Measurements from ENCODE around the gene PARVB. TPM values are rescaled to one million over a fixed set of nuclear protein-coding genes. Genes with fewer than 3 reads are reported as not detected.

PARVB gene
- total and polyA plus RNA-seq, 2 of the 8 experiments (the other 6 are each of a cell fraction or from before 2014, with no cell fraction given): 14.5 to 18.6 TPM

DNA sequence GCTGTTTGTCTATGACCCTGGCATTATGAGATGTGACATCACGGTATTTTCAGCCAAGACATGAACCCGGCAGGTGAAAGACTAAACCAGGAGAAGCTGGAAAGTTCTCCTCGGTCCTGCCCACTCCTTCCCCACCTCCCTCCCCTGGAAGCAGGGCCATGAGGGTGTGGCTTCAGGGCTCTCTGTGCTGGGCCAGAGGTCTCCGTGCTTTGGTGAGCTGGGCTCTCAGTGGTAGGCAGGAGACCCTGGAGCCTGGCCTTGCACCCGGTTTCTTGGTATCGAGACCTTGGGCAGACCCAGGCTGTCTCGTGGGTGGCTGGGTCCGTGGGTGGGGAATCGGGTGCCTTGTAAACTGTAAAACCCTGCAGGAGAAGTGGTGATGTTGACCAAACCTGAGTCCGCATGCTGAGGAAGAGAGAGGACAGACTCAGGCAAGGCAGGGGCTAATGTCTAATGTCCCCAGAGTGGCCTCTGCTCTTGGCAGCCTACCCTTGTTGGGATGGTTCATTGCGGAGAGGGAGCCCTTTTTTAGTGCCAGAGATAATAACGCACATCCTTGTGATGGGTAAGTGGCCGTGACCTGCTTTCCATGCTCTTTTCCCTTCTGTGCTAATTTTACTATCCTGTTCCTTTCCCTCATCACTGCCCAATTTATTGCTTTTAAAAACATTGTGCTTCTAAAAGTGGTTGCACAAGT, 108.0 kb downstream of the PARVB start:
- no peaks in the 10 kb centered on the region for H3K36me3 ChIP-seq (ENCODE audit: control insufficient read depth in 2 of 4, insufficient read depth in 4 of 4, low read length in 3 of 4)
- peak overlapping the region; percentile 14 for H4K91ac ChIP-seq (replicated peaks; ENCODE audit: insufficient read length, low read length)
- H2BK12ac ChIP-seq (ENCODE audit: low read depth, low read length): no peak overlapping the region
- no peaks in the 10 kb centered on the region for H4K20me1 ChIP-seq (replicated peaks in 1 of 2; ENCODE audit: control insufficient read depth in 1 of 2, insufficient read depth in 2 of 2, low read length in 2 of 2)
- ChIA-PET POLR2A (ENCODE audit: partially characterized antibody) (no interaction called here), CTCF (ENCODE audit: partially characterized antibody) (interaction anchor here (1.2 to 1.3 kb wide), 2 partner anchors 13 to 79 kb away, joined by 3 to 4 read pairs; no protein-coding TSS in a partner anchor)
- H3K23ac ChIP-seq (ENCODE audit: insufficient read length): no peak overlapping the region
- no peak overlapping the region; the same call in 1 of the 2 replicates for H4K8ac ChIP-seq (ENCODE audit: extremely low read depth, insufficient read depth, low read length)
- no peak overlapping the region for H3K9ac ChIP-seq (replicated peaks in 1 of 4; ENCODE audit: extremely low read depth in 1 of 4, low read depth in 3 of 4, low read length in 3 of 4)
- no peak overlapping the region for H2BK20ac ChIP-seq (ENCODE audit: low read length)
- no peak overlapping the region for H4K5ac ChIP-seq (ENCODE audit: insufficient read length, low read depth, low read length)
- no peak overlapping the region; the same call in 1 of the 2 replicates for H2BK15ac ChIP-seq (ENCODE audit: low read length)
- 0 out of 4 replicates have a peak overlapping the region, but pooled peaks of 1 of the 2 experiments have one; percentile 11 for H3K4me2 ChIP-seq (ENCODE audit: insufficient read depth in 1 of 2, low read depth in 2 of 2, low read length in 2 of 2)
- peaks cover 6 to 11% of the 10 kb centered on the region in 2 experiments; a peak in 3 of 4 replicates for H3K9me3 ChIP-seq (ENCODE audit: insufficient read depth in 2 of 2, low read depth in 1 of 2, low read length in 1 of 2)
- no peak overlapping the region for H3K14ac ChIP-seq (ENCODE audit: insufficient read length)
- no peak overlapping the region for H3K56ac ChIP-seq (replicated peaks; ENCODE audit: insufficient read length, low read depth, low read length)
- WGBS, 2 experiments (ENCODE audit: extremely low coverage in 1 of 2, insufficient coverage in 1 of 2, insufficient read length in 1 of 2, insufficient replicate concordance in 2 of 2, low coverage in 1 of 2, low lambda C conversion rate in 2 of 2, missing lambda C conversion rate in 1 of 2): 94% methylated on average over 13 of the region's 13 CpGs; no CpG with 5 or more reads in 1 of the 2 experiments
- H3K4me3 ChIP-seq (ENCODE audit: extremely low read depth in 1 of 4, insufficient read depth in 2 of 4, low read depth in 3 of 4, low read length in 4 of 4): no peak overlapping the region
- no peaks in the 10 kb centered on the region for H3K79me1 ChIP-seq (ENCODE audit: low read depth, low read length)
- no peak overlapping the region for H3K4ac ChIP-seq (replicated peaks; ENCODE audit: insufficient read length, low read depth, low read length)
- no peak overlapping the region for H2BK120ac ChIP-seq (replicated peaks; ENCODE audit: low read depth, low read length)
- H3K27me3 ChIP-seq (replicated peaks in 1 of 4; ENCODE audit: control insufficient read depth in 3 of 4, extremely low read depth in 1 of 4, insufficient read depth in 3 of 4, low read length in 3 of 4): no peaks in the 10 kb centered on the region
- H2BK5ac ChIP-seq (ENCODE audit: low read depth, low read length): no peak overlapping the region; the same call in 1 of the 2 replicates
- H2AK5ac ChIP-seq (ENCODE audit: low read depth, low read length): 0 out of 2 replicates have a peak overlapping the region, but pooled peaks have one; percentile 25
- no peak overlapping the region for H3K27ac ChIP-seq (ENCODE audit: low read depth, low read length)
- H3K18ac ChIP-seq (ENCODE audit: extremely low read depth, low read length): no peak overlapping the region
- H3K79me2 ChIP-seq (ENCODE audit: control insufficient read depth in 1 of 2, insufficient read depth in 2 of 2, low read length in 2 of 2): no peaks in the 10 kb centered on the region
- H2AFZ ChIP-seq (ENCODE audit: low read length): no peak overlapping the region
- no peaks in the 10 kb centered on the region for H3K23me2 ChIP-seq (ENCODE audit: low read depth, low read length)
- H3K4me1 ChIP-seq (replicated peaks in 1 of 4; ENCODE audit: control insufficient read depth in 3 of 4, insufficient read depth in 4 of 4, low read length in 3 of 4): peaks cover 0 to 8% (median 4%) of the 10 kb centered on the region in 4 experiments; a peak in 4 of 7 replicates
- FAIRE-seq: no peak
- DNase-seq (ENCODE audit: low read depth in 1 of 2, low spot score in 2 of 2): no peak
- TF ChIP-seq TAF7 (optimal IDR thresholded peaks at IDR 0.05; ENCODE audit: borderline replicate concordance, low read depth, low read length): no peak
- TF ChIP-seq BCL11A (IDR thresholded peaks at IDR 0.05; ENCODE audit: low read depth in 2 of 2, low read length in 2 of 2): no peak
- TF ChIP-seq HDAC2 (IDR thresholded peaks at IDR 0.05; ENCODE audit: borderline replicate concordance in 1 of 2, low read depth in 2 of 2, low read length in 2 of 2): no peak
- no peak for TF ChIP-seq NRF1 (IDR thresholded peaks at IDR 0.05; ENCODE audit: low read depth, low read length)
- TF ChIP-seq POLR2AphosphoS5 (IDR thresholded peaks at IDR 0.05; ENCODE audit: low read depth, low read length): no peak
- TF ChIP-seq ASH2L (IDR thresholded peaks at IDR 0.05; ENCODE audit: low read length): no peak
- no peak for TF ChIP-seq ZNF274 (IDR thresholded peaks at IDR 0.05; ENCODE audit: borderline replicate concordance, extremely low read depth, low read length)
- TF ChIP-seq EGR1 (IDR thresholded peaks at IDR 0.05; ENCODE audit: borderline replicate concordance, low read depth, low read length): no peak
- TF ChIP-seq SUZ12 (IDR thresholded peaks at IDR 0.05; ENCODE audit: low read length): no peak
- no peak for TF ChIP-seq SAP30 (IDR thresholded peaks at IDR 0.05; ENCODE audit: insufficient read depth, insufficient replicate concordance, low read length)
- TF ChIP-seq FOSL1 (IDR thresholded peaks at IDR 0.05; ENCODE audit: insufficient read depth, low read depth, low read length): no peak
- TF ChIP-seq CBX5 (IDR thresholded peaks at IDR 0.05; ENCODE audit: low read depth, low read length): no peak
